ENCODE measurements around the gene ENDOU. TPM values are rescaled to one million over a fixed set of nuclear protein-coding genes. Genes with fewer than 3 reads are reported as not detected.

The ENDOU gene
- total RNA-seq, result 0.27 TPM

GRCh38 chr12:47725091-47725772, at the start of gene ENDOU:
Gene ENDOU, minus strand, starts transcription at chr12:47725490. Its CDS starts 77 bp downstream, at chr12:47725413.
- no peak for DNase-seq (ENCODE audit: low read depth in 2 of 3, low spot score in 2 of 3)

- no peak for DNase-seq (ENCODE audit: low read depth in 2 of 3, low spot score in 2 of 3)
Measured at GRCh38 chr12:47774663-47775062, 49.4 kb upstream of the ENDOU start.

GRCh38 chr12:47773858-47774580, 48.7 kb upstream of the ENDOU start:
- DNase-seq (ENCODE audit: low read depth in 2 of 3, low spot score in 2 of 3), result no peak

GRCh38 chr12:47773062-47773857, 48.0 kb upstream of the ENDOU start, which contains the start of gene SLC48A1:
Gene SLC48A1, plus strand, starts transcription at chr12:47773238. Its CDS starts 67 bp downstream, at chr12:47773305.
- peak; percentile 62 to 76 (median 70) for DNase-seq (ENCODE audit: low read depth in 2 of 3, low spot score in 2 of 3)

- DNase-seq (ENCODE audit: low read depth in 2 of 3, low spot score in 2 of 3), result no peak
Measured at GRCh38 chr12:47772738-47773061, 47.4 kb upstream of the ENDOU start.

- DNase-seq (ENCODE audit: low read depth in 2 of 3, low spot score in 2 of 3), result no peak
Measured at GRCh38 chr12:47772094-47772660, 46.9 kb upstream of the ENDOU start.

- no peak for DNase-seq (ENCODE audit: low read depth in 2 of 3, low spot score in 2 of 3)
Measured at GRCh38 chr12:47771304-47771703, 46.0 kb upstream of the ENDOU start.

- DNase-seq (ENCODE audit: low read depth in 2 of 3, low spot score in 2 of 3), result no peak
Measured at GRCh38 chr12:47770086-47770726, 44.9 kb upstream of the ENDOU start.

GRCh38 chr12:47769234-47770085, 44.2 kb upstream of the ENDOU start:
- DNase-seq (ENCODE audit: low read depth in 2 of 3, low spot score in 2 of 3), result no peak

GRCh38 chr12:47768323-47768811, 43.1 kb upstream of the ENDOU start:
- DNase-seq (ENCODE audit: low read depth in 2 of 3, low spot score in 2 of 3), result no peak

- peak in 2 of 3 donors; percentile 67 to 85 for DNase-seq (ENCODE audit: low read depth in 2 of 3, low spot score in 2 of 3)
Measured at GRCh38 chr12:47767216-47767724, 42.0 kb upstream of the ENDOU start.

GRCh38 chr12:47766502-47767215, 41.4 kb upstream of the ENDOU start:
- DNase-seq (ENCODE audit: low read depth in 2 of 3, low spot score in 2 of 3), result peak in 2 of 3 donors; percentile 55 to 76

GRCh38 chr12:47763481-47764346, 38.4 kb upstream of the ENDOU start:
- peak in 1 of 3 donors; percentile 49 for DNase-seq (ENCODE audit: low read depth in 2 of 3, low spot score in 2 of 3)

- DNase-seq (ENCODE audit: low read depth in 2 of 3, low spot score in 2 of 3), result no peak
Measured at GRCh38 chr12:47762850-47763465, 37.7 kb upstream of the ENDOU start.

- DNase-seq (ENCODE audit: low read depth in 2 of 3, low spot score in 2 of 3), result peak in 2 of 3 donors; percentile 87
Measured at GRCh38 chr12:47758834-47759690, 33.8 kb upstream of the ENDOU start, which contains the start of gene RAPGEF3. Gene RAPGEF3, minus strand, starts transcription at chr12:47758880. Its CDS starts 324 bp downstream, at chr12:47758556.

- no peak for DNase-seq (ENCODE audit: low read depth in 2 of 3, low spot score in 2 of 3)
Measured at GRCh38 chr12:47758584-47758833, 33.2 kb upstream of the ENDOU start.

Data from hematopoietic multipotent progenitor cell (in vitro differentiated cells).